Sigmoid colon (tissue), 4 donors: ENCODE results near the gene TSPEAR.
"Not testable (repeated sequence)": the region's sequence is repeated elsewhere in the genome, so short reads cannot be mapped to it uniquely, and the experiment has no call there.

ENCODE experiments used
- CTCF ChIP-seq, 4 experiments: fragments of 450-650 bp in 3 of 4; fragments of 200-600 bp in 1 of 4; IDR thresholded peaks; one replicate each; pipeline ENCODE4 v1.5.1; 2016 to 2019; ENCODE audit warnings: antibody characterized with exemption in 4 of 4, mild to moderate bottlenecking in 3 of 4, moderate library complexity in 2 of 4
- POLR2A ChIP-seq, 2 donors: fragments of 450-650 bp; IDR thresholded peaks; one replicate each; pipeline ENCODE4 v1.6.1; 2016; ENCODE audit warnings: antibody characterized with exemption in 2 of 2, mild to moderate bottlenecking in 2 of 2, moderate library complexity in 2 of 2
- POLR2AphosphoS5 ChIP-seq, 4 donors: sonication (generic); formaldehyde crosslinking; IDR thresholded peaks; one replicate each; pipeline ENCODE4 v1.6.1; 2017; ENCODE audit warnings: antibody characterized with exemption in 4 of 4

- not testable (repeated sequence) for TF ChIP-seq CTCF, POLR2AphosphoS5, POLR2A (IDR thresholded peaks at IDR 0.05)
These were observed 137.5 kb downstream of the TSPEAR start, which contains the start of gene KRTAP10-4 for GRCh38 chr21:44573630-44574456.
